ENCODE measurements around the gene TMEM238L.

DNA sequence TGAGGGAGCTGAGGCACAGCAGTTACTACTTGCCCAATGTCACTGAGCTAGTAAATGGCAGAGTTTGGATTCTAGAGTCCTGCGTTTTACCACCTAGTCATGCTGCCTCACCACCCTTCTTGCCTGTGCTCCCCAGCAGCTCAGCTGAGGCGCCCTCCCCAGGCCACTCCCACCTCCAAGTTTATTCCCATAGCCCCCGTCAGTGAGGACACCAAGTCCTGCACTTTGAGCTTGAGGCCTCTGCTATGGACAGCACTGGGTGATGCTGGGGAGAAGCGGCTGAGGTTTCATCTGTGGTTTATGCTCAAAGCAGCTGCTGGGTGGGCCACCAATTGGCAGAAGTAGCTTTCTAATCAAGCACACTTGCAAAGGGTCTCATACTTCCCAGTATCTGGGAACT is 36.7 kb downstream of the TMEM238L start:
- TF ChIP-seq CTCF (IDR thresholded peaks at IDR 0.05) (no peak), POLR2A (IDR thresholded peaks at IDR 0.05) (no peak)
